HG03378 (cell line): Measurements from ENCODE around the gene SUCLG1.
"Not testable (repeated sequence)": the region's sequence is repeated elsewhere in the genome, so short reads cannot be mapped to it uniquely, and the experiment has no call there.

Source experiments
- ATAC-seq: cut with Tn5 transposase; IDR thresholded peaks from one replicate; pipeline ENCODE4 v1.9.1; 2021; ENCODE audit warnings: mild to moderate bottlenecking, moderate library complexity; ENCODE audit not compliant: unreplicated experiment

SUCLG1 gene

DNA sequence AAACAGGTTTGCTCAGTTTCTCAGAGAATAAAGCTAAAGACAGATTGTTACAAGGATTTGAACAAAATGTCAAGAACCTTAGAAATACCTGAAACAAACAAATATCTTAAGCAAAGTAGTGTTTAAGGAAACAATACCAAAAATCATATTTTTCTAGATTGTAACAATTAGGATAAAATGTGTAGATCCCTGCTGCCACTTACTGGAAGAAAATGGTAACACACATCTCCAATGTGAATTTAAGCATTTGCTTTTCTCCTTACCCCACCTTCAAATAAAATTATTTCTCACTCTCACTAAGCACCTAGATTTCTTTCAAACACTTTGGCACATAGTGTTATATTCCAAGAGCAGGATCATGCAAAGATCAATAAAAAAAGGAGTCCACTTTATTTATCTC is 34.9 kb downstream of the SUCLG1 start:
- no peak for ATAC-seq

DNA sequence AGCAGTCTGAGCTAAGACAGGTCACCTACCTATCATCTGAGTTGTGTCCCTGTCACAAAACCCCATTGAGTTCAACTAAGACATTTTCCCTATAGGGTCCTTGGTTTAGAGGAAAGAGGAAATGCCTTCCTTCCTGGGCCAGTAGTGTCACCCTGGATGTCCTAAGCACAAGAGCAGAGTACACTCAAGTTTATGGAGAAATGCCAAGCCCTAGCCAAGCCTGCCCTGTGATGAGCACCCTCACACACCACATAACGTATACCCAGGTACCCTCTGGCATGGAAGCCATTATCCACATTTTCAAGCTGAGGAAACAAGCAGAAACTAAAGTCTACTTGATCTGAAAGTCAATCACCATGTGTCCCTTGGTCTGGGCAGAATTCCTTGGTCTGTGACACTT is 37.3 kb downstream of the SUCLG1 start:
- ATAC-seq, result no peak

DNA sequence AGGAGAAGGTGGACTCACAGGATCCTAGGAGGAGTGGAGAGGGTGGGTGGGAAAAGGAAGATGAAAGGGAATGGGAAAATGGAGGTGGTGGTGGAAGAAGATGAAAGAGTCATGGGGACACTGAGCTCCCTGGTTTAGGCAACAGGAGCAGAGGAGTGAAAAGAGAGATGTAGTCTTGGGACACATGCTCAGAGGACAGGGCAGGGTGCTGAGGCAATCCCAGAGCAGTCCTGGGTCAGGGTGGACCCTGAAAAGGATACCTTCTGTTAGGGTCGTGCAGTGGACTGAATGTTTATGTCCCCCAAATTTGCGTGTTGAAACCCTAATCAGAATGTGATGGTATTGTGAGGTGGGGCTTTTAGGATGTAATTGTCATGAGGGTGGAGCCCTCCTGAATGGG is 37.9 kb downstream of the SUCLG1 start:
- ATAC-seq, result no peak

GRCh38 chr2:84417453-84418145 is 41.5 kb downstream of the SUCLG1 start:
- no peak for ATAC-seq

GRCh38 chr2:84409531-84409930 is 49.5 kb downstream of the SUCLG1 start:
- ATAC-seq, result no peak

- not testable (repeated sequence) for ATAC-seq
Observed at GRCh38 chr2:84402111-84402510, 57.0 kb downstream of the SUCLG1 start.

DNA sequence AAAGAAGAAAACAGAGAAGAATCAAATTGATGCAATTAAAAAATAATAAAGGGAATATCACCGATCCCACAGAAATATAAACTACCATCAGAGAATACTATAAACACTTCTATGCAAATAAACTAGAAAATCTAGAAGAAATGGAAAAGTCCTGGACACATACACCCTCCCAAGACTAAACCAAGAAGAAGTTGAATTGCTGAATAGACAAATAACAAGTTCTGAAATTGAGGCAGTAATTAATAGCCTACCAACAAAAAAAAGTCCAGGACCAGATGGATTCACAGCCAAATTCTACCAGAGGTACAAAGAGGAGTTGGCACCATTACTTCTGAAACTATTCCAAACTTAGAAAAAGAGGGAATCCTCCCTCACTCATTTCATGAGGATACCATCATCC is 59.2 kb downstream of the SUCLG1 start:
- not testable (repeated sequence) for ATAC-seq

GRCh38 chr2:84395820-84396219 is 63.3 kb downstream of the SUCLG1 start:
- no peak for ATAC-seq

DNA sequence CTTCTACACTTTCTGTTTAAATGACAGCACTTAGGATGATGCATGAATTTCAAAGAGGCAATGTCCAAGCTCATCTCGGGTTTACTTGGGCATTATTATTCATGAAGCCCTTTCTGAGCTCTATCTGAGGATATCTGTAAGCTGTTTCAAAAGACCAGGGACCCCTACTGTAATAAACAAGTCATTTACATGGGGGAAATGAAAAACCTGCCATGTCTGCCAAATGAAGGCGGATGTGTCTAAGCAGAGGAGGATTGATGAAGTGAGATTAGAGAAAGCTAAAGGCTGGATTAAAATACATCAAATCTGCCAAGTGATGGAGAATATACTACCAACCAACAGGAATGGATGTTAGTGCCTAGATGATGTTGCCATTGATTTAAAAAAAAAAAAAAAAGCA is 64.5 kb downstream of the SUCLG1 start:
- no peak for ATAC-seq

- ATAC-seq, result no peak
Observed at GRCh38 chr2:84393829-84394228, 65.3 kb downstream of the SUCLG1 start.

DNA sequence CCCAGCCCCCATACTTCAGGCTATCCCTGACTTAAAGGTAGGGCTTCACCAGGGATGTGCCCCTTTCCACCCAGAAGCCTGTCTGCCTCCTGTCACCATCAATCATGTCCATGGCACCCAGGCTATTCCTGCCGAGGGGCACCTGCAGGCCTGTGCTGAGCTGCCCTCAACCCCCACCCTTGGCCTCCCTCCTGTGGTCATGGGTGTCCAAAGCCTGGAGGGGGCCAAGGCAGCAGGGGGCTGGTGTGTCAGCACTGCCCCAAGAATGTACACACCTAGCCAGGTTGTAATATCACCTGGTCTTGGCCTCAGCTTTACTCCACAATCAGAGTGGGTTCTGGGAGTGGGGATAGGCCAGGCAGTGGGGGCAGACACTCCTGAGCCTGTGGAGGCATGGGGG is 69.3 kb downstream of the SUCLG1 start:
- ATAC-seq, result no peak

DNA sequence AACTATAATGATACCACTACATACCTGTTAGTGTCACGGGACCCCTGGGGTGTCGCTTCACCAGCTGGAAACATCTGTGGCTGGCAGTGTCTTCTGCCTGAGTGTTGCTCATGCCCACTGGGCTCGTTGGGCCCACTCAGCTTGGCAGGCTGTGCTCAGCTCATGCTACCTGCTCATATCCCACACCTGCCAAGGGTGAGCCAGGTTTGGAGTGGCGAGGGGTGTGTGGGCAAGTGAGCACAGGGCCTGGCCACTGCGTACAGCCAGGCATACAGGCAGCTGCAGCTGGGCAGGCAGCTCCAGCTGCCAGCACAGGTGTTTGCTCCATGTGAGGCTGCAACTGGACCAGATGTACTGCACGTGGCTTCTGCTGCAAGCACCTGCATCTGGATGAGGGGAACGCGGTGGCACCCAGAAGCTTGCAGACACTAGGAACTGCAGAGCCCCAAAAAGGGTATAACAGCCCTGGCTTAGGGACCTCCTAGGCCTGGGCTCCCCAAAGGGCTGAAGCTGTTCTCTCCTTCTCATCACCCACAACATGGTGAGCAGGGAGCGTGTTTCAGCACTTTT is 70.1 kb downstream of the SUCLG1 start:
- ATAC-seq, result no peak

- no peak for ATAC-seq
Observed at GRCh38 chr2:84388133-84388532, 70.9 kb downstream of the SUCLG1 start.

GRCh38 chr2:84386336-84387040 is 72.6 kb downstream of the SUCLG1 start:
- no peak for ATAC-seq

DNA sequence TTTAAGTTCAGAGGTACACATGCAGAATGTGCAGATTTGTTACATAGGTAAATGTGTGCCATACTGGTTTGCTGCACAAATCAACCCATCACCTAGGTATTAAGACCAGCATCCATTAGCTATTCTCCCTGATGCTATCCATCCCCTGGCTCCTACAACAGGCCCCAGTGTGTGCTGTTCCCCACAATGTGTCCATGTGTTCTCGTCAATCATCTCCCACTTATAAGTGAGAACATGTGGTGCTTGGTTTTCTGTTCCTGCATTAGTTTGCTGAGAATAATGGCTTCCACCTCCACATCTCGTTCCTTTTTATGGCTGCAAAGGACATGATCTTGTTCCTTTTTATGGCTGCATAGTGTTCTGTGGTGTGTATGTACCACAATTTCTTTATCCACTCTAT is 75.8 kb downstream of the SUCLG1 start:
- no peak for ATAC-seq

- no peak for ATAC-seq
Observed at GRCh38 chr2:84380875-84381274, 78.2 kb downstream of the SUCLG1 start.

DNA sequence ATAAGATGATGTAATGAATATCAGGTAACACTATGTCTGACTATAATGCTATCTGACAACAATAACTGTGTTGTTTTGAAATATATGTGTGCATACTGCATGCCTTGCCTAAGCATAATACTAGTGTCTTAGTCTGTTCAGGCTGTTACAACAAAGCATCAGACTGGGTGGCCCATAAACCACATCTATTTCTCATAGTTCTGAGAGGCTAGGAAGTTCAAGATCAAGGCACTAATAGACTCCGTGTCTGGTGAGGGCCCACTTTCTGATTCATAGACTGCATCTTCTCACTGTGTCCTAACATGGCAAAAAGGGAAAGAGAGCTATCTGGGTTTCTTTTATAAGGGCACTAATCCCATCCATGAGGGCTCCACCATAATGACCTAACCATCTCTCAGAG is 80.1 kb downstream of the SUCLG1 start:
- no peak for ATAC-seq

DNA sequence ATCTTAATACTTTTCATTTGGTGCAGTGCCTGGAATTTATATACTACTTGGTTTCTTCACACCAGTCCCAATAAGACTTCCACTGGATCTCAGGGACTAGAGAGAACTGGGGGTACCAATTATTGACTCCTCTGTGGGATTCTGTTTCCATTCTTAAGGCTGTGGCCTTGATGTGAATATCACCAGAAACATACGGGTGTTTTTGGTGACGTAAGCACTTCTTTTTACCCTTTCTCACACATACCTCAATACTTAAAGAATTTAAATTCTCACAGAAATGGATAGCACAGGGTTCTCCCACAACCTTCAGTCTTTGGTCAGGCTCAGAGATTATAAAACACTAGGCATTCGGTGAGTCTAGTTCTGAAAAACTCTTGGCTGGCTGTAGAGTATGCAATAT is 84.1 kb downstream of the SUCLG1 start:
- no peak for ATAC-seq

DNA sequence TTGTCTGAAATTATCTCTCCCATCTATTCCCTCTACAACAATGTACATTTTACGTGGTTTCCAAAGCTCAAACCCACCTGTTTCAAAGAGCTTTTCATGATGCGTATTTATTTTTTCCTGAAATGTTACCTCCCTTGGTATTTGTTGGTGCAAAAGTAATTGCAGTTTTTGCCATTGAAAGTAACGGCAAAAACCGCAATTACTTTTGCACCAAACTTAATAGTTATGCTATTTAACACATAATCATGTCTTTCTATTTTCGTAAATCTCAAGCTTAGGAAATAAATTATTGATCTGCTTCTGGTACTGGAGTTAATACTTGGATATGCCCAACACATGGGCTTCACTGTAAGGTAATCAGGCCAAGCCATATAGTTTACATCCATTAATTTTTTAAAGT is 85.2 kb downstream of the SUCLG1 start:
- no peak for ATAC-seq
